Pancreas (tissue), 10 donors: ENCODE results near the gene MAP7D1. TPM values are rescaled to one million over a fixed set of nuclear protein-coding genes. Genes with fewer than 3 reads are reported as not detected.
A peak's percentile ranks its signal among the peaks of the same experiment; 100 is the strongest.

Experiments
- ATAC-seq, 4 donors: fragments of 200-7000 bp; cut with Tn5 transposase; one replicate each; pipeline versions ENCODE4 v1.8.0 to v1.9.1; 2020; ENCODE audit warnings: mild to moderate bottlenecking in 4 of 4, moderate library complexity in 4 of 4
- DNase-seq, 6 donors: peaks; one replicate each; pipeline ENCODE4 v3.0.0-alpha.2; 2020
- FAIRE-seq: peaks from 2 replicates; lab custom pipeline; 2012; peaks lifted over from hg19 to GRCh38; lab: Jason Lieb, UNC
- H3K27ac ChIP-seq, 4 donors: fragments of 200-600 bp; sonication (generic); 1 replicate in 3 of 4; 2 replicates in 1 of 4; pipeline versions ENCODE4 v1.5.0 to v1.8.0; 2020
- H3K27me3 ChIP-seq, 4 donors: fragments of 200-600 bp; one replicate each; pipeline ENCODE4 v1.8.0; 2021
- H3K36me3 ChIP-seq, 3 donors: fragments of 200-600 bp; sonication (generic) in 1 of 3; one replicate each; pipeline versions ENCODE4 v1.5.0 to v1.8.0; 2020 to 2021
- H3K4me1 ChIP-seq, 3 donors: fragments of 200-600 bp; one replicate each; pipeline ENCODE4 v1.8.0; 2021
- H3K4me3 ChIP-seq, 4 donors: fragments of 200-600 bp; sonication (generic) in 2 of 4; one replicate each; pipeline versions ENCODE4 v1.5.0 to v1.8.0; 2020 to 2021
- H3K9me3 ChIP-seq, 4 donors: fragments of 200-600 bp; one replicate each; pipeline ENCODE4 v1.8.0; 2021
- CTCF ChIP-seq, 4 donors: fragments of 200-600 bp; sonication (generic) in 3 of 4; IDR thresholded peaks; one replicate each; pipeline versions ENCODE4 v1.5.0 to v1.8.0; 2021; ENCODE audit warnings: antibody characterized with exemption in 4 of 4
- WGBS, 2 donors: extraction: QIAGEN DNeasy Blood & Tissue Kit; methylation state at CpG; one replicate each; pipeline ENCODE4 v1.1.7; 2013; 5-methylcytosine and 5-hydroxymethylcytosine counted together
- intact Hi-C, 3 donors: fragments of 100-400 bp; cut with DNase I; formaldehyde crosslinking; loops; one replicate each; pipeline versions ENCODE4 v1.11.1 to v1.14.2; 2022
- polyA plus RNA-seq, 2 donors: library from polyadenylated mRNA; stranded (reverse); fragments of 200-250 nt; gene quantifications; one replicate each; pipeline ENCODE4 v1.2.3, GENCODE V29; 2013
- total RNA-seq, 6 donors: library from RNA; stranded (reverse); fragmentation: NEBNext Ultra II Directional in 4 of 6; extraction: Animal tissue kit (Norgen Biotek cat#: 25700) in 4 of 6; gene quantifications; one replicate each; pipeline versions ENCODE4 v1.2.1 to v1.2.4, GENCODE V29; 2021 to 2023
- donor health status: healthy with polysubstance abuse.
- donor health status: DM: no; HTN: no; CAD: no; lungs with moderate emphysema.
- donor health status: DM: no; HTN: no; CAD: no.
- donor health status: control.
- donor health status: control.
- donor health status: Bipolar disorder and iron deficiency.
- donor health status: DM: yes; HTN: yes; CAD: no.
- donor health status: DM: no; HTN: no; CAD: no.
- donor health status: DM: no; HTN: no; CAD: no.
- donor health status: DM: yes; HTN: yes; CAD: no.

Gene MAP7D1
- total and polyA plus RNA-seq, 8 donors = 12.5 to 39.3 (median 22.3) TPM

DNA sequence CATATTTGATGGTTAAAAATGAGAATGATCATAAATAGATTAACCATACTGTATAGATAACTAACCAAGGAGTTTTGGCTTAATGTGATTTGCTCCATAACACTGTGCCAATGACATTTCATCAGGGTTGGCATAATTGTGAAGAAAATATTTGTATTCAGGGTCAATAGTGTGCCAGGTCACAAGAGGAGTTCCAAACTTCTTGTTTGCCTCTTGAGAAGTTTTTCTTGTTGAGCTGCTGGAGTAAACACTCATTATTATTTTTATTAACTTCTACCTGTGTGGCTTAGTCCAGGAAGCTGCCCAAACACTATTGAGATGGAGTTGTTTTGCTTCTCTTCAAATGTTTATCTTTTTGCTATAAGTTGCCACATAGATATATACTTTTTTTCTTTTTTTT, 7.5 kb downstream of the MAP7D1 start:
- no peaks in the 10 kb centered on the region for H3K27me3 ChIP-seq

GRCh38 chr1:36164361-36164760, 8.4 kb downstream of the MAP7D1 start:
- no peak for FAIRE-seq

More for the DNA sequence above, 7.5 kb downstream of the MAP7D1 start:
- intact Hi-C loops = no loop called here
- FAIRE-seq = no peak
- Histone ChIP-seq H3K36me3 (no peaks in the 10 kb centered on the region), H3K27ac (peak overlapping the region in 1 of 4 donors; percentile 80), H3K4me1 (peaks cover 7 to 30% (median 10%) of the 10 kb centered on the region in 3 donors), H3K9me3 (no peaks in the 10 kb centered on the region), H3K4me3 (no peak overlapping the region)
- no peak for ATAC-seq
- TF ChIP-seq CTCF (IDR thresholded peaks at IDR 0.05) = no peak
- DNase-seq = no peak

GRCh38 chr1:36165145-36165544, 9.2 kb downstream of the MAP7D1 start:
- intact Hi-C loops = no loop called here
- WGBS, 2 donors = 100% methylated on average over 1 of the region's 1 CpG
- DNase-seq = no peak
- no peak for TF ChIP-seq CTCF (IDR thresholded peaks at IDR 0.05)
- no peak for ATAC-seq
- no peak for FAIRE-seq
- Histone ChIP-seq H3K4me1 (peaks cover 7 to 25% (median 10%) of the 10 kb centered on the region in 3 donors), H3K36me3 (no peaks in the 10 kb centered on the region), H3K4me3 (no peak overlapping the region), H3K27me3 (no peaks in the 10 kb centered on the region), H3K9me3 (no peaks in the 10 kb centered on the region), H3K27ac (no peak overlapping the region)

More at GRCh38 chr1:36164361-36164760, 8.4 kb downstream of the MAP7D1 start:
- H3K27ac ChIP-seq = no peak overlapping the region
- no peaks in the 10 kb centered on the region for H3K9me3 ChIP-seq
- H3K27me3 ChIP-seq = no peaks in the 10 kb centered on the region
- H3K4me1 ChIP-seq = peaks cover 7 to 28% (median 10%) of the 10 kb centered on the region in 3 donors
- no peak overlapping the region for H3K4me3 ChIP-seq
- 96 to 100% methylated on average over 2 of the region's 2 CpGs for WGBS, 2 donors
- DNase-seq = no peak
- H3K36me3 ChIP-seq = no peaks in the 10 kb centered on the region
- intact Hi-C loops = no loop called here
- no peak for ATAC-seq
- no peak for TF ChIP-seq CTCF (IDR thresholded peaks at IDR 0.05)

- FAIRE-seq (no peak), ATAC-seq (no peak), DNase-seq (no peak)
- H3K36me3 ChIP-seq = no peaks in the 10 kb centered on the region
- H3K9me3 ChIP-seq = no peaks in the 10 kb centered on the region
- no peak for TF ChIP-seq CTCF (IDR thresholded peaks at IDR 0.05)
- H3K27ac ChIP-seq = no peak overlapping the region
- 67 to 77% methylated on average over 4 of the region's 4 CpGs for WGBS, 2 donors
- no peaks in the 10 kb centered on the region for H3K27me3 ChIP-seq
- intact Hi-C loops = no loop called here
- no peak overlapping the region for H3K4me3 ChIP-seq
- peaks cover 7 to 21% (median 10%) of the 10 kb centered on the region in 3 donors for H3K4me1 ChIP-seq
Measured at GRCh38 chr1:36166136-36166535, 10.2 kb downstream of the MAP7D1 start.

- ATAC-seq = no peak
Measured at GRCh38 chr1:36166938-36167905, 11.3 kb downstream of the MAP7D1 start.

More at GRCh38 chr1:36166938-36167905, 11.3 kb downstream of the MAP7D1 start:
- intact Hi-C loops = no loop called here
- H3K9me3 ChIP-seq = no peaks in the 10 kb centered on the region
- WGBS, 2 donors = 91 to 93% methylated on average over 15 of the region's 15 CpGs
- TF ChIP-seq CTCF (IDR thresholded peaks at IDR 0.05) = no peak
- peaks cover 0 to 10% (median 0%) of the 10 kb centered on the region in 3 donors for H3K36me3 ChIP-seq
- no peak overlapping the region for H3K27ac ChIP-seq
- FAIRE-seq (no peak), DNase-seq (no peak)
- H3K27me3 ChIP-seq = no peaks in the 10 kb centered on the region
- peaks cover 7 to 17% (median 7%) of the 10 kb centered on the region in 3 donors for H3K4me1 ChIP-seq
- no peak overlapping the region for H3K4me3 ChIP-seq
